DMS153 treated with DMSO at 0.1 percent for 48 hours (cell line): ENCODE data around the gene NF1.

Experiments used
- DNase-seq: peaks from one replicate; lab custom pipeline; 2025; ENCODE audit not compliant: unreplicated experiment; lab: John Stamatoyannopoulos, UW

Gene NF1

DNA sequence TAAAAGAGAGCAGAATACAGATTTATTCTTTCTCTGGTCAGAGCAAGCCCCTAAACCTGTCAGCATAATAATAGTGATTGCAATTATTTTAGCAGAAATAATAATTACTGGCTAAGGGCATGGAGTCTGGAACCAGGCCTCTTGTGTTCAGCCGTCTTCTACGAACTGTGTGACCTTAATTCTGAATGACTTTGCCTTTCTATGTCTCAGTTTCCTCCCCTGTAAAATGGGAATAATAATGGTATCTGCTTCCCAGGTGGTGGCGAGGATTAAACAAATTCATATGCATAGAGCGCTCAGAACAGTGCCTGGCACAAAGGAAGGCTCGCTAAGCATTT lies 330.1 kb downstream of the NF1 start:
- DNase-seq, result no peak

DNA sequence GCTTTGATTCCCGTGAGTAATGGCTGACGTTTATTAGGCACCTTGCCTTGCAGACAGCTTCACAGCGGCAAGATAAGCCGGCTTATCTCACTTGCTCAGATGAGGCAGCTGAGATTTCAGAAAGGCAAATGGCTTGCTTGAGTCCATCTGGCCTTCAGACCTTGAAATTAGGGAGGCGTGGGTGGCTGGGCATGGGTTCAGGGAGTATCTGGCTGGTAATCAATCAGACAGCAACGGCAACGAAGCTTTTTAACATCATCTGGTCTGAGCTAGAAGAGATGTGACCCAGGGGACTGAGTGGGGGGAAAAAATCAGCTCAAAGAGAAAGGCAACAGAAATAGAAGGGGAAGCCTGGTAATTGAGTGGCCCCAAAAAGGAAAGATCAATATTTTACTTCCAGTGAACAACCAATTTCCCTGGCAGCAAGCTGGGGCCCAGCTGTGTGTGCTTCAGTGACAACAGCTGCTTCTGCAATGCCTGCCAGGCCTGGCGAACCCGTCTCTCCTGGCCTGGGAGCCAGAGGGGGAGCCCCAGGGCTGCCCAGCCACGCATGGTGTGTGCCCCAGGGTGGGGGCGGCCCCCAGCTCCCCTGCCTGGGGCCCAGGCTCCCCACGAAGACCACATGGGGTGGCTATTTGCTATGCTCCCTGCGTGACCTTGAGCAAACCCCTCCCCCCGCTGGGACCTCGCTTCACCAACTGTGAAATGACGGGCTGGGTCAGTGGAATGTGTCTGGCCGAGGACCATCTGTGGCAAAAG lies 330.7 kb downstream of the NF1 start:
- no peak for DNase-seq
